Natural killer cell (primary cell): ENCODE measurements around the gene CGB5. TPM values are rescaled to one million over a fixed set of nuclear protein-coding genes. Genes with fewer than 3 reads are reported as not detected.
A peak's percentile ranks its signal among the peaks of the same experiment; 100 is the strongest.
"Not testable (repeated sequence)": the region's sequence is repeated elsewhere in the genome, so short reads cannot be mapped to it uniquely, and the experiment has no call there.

ENCODE experiments used
- ATAC-seq, 3 donors: fragments of 150-1000 bp in 2 of 3; fragments of 200-7000 bp in 1 of 3; cut with Tn5 transposase; 1 replicate in 1 of 3; 2 replicates in 2 of 3; pipeline ENCODE4 v1.10.0; 2021; ENCODE audit warnings: mild to moderate bottlenecking in 2 of 3, moderate library complexity in 2 of 3
- DNase-seq, 2 donors: peaks; one replicate each; pipeline versions ENCODE4 v3.0.0 to v3.0.0-alpha.2; 2013 to 2021; ENCODE audit warnings: mixed read lengths in 1 of 2
- H3K27ac ChIP-seq: one replicate; pipeline ENCODE4 v1.5.1; 2013; ENCODE audit warnings: mild to moderate bottlenecking, low read length
- H3K27me3 ChIP-seq: one replicate; pipeline ENCODE4 v1.6.1; 2013; ENCODE audit warnings: low read length; ENCODE audit not compliant: control insufficient read depth, insufficient read depth
- H3K36me3 ChIP-seq: one replicate; pipeline ENCODE4 v1.6.1; 2013; ENCODE audit warnings: low read length; ENCODE audit not compliant: control insufficient read depth, insufficient read depth
- H3K4me1 ChIP-seq: one replicate; pipeline ENCODE4 v1.6.1; 2013; ENCODE audit warnings: low read length; ENCODE audit not compliant: control insufficient read depth, insufficient read depth
- H3K4me3 ChIP-seq: one replicate; pipeline ENCODE4 v1.5.1; 2013; ENCODE audit warnings: low read length
- H3K9me3 ChIP-seq: one replicate; pipeline ENCODE4 v1.6.1; 2013; ENCODE audit warnings: low read length; ENCODE audit not compliant: control insufficient read depth, insufficient read depth
- H3K27ac Mint-ChIP-seq, 2 donors: one replicate each; pipeline ENCODE4 v1.8.0; 2022; ENCODE audit warnings: mild to moderate bottlenecking in 2 of 2, mixed read lengths in 2 of 2, moderate library complexity in 1 of 2
- H3K27me3 Mint-ChIP-seq, 2 donors: one replicate each; pipeline ENCODE4 v1.8.0; 2022; ENCODE audit warnings: low read depth in 2 of 2, mixed read lengths in 2 of 2
- H3K36me3 Mint-ChIP-seq: one replicate; pipeline ENCODE4 v1.8.0; 2022; ENCODE audit warnings: mixed read lengths
- H3K4me1 Mint-ChIP-seq, 2 donors: one replicate each; pipeline ENCODE4 v1.8.0; 2022; ENCODE audit warnings: mixed read lengths in 2 of 2
- H3K4me3 Mint-ChIP-seq: one replicate; pipeline ENCODE4 v1.8.0; 2022; ENCODE audit warnings: mild to moderate bottlenecking, moderate library complexity, mixed read lengths
- H3K9me3 Mint-ChIP-seq, 2 donors: one replicate each; pipeline ENCODE4 v1.8.0; 2022; ENCODE audit warnings: mixed read lengths in 2 of 2
- WGBS: methylation state at CpG from one replicate; pipeline ENCODE4 v1.1.7; 2013; ENCODE audit warnings: missing lambda C conversion rate; ENCODE audit not compliant: insufficient coverage; 5-methylcytosine and 5-hydroxymethylcytosine counted together
- intact Hi-C: fragments of 100-400 bp; cut with micrococcal nuclease; formaldehyde crosslinking; loops from one replicate; pipeline ENCODE4 v1.14.2; 2022
- total RNA-seq, 4 donors: library from RNA; stranded (reverse); fragments of 120-200 nt in 1 of 4; gene quantifications; one replicate each; pipeline versions ENCODE4 v1.2.3 to v1.2.4, GENCODE V29; 2013 to 2022
- TF ChIP-seq, protein P1 (sequence below): fragments of 200-600 bp; IDR thresholded peaks from one replicate; pipeline ENCODE4 v1.8.0; 2022; ENCODE audit warnings: antibody characterized with exemption

The CGB5 gene
- total RNA-seq, 3 donors from 2014 or later (not counting 1 experiment from before 2014, with no cell fraction given), result not detected

DNA sequence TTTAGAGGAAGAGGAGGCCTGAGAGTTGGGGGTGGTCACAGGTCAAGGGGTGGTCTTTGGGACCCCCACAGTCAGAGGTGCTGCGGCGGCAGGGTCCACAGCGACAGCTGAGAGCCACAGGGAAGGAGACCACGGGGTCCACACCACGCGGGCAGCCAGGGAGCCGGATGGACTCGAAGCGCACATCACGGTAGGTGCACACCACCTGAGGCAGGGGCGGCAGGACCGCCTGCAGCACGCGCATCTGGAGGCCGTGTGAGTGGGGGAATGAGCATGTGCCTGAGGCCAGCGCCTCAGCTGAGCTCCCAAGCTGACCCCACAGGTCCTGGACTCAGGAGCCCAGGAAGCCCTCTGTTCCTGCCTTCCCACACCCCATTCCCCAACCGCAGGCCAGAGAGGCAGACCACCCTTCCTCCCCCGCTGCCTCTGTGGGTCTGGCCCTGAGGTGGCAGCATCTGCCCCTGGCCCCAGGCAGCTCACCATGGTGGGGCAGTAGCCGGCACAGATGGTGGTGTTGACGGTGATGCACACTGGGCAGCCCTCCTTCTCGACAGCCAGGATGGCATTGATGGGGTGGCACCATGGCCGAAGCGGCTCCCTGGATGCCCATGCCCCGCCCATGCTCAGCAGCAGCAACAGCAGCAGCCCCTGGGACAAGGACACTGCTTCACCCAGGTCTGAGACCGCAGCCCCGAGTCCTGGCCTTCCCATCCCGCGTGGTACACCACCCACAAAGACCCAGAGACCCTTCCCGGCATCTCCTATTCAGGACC, 27.4 kb upstream of the CGB5 start:
- peak in 1 of 2 donors; percentile 6 for DNase-seq
- H3K36me3 ChIP-seq, result peaks cover 6% of the 10 kb centered on the region
- H3K9me3 Mint-ChIP-seq, result no peaks in the 10 kb centered on the region
- no peak for ATAC-seq
- no peaks in the 10 kb centered on the region for H3K36me3 Mint-ChIP-seq
- no peak overlapping the region for H3K4me3 ChIP-seq
- 95% methylated on average over 16 of the region's 29 CpGs for WGBS
- no peak overlapping the region for H3K27ac ChIP-seq
- intact Hi-C loops, result no loop called here
- peak overlapping the region; percentile 49 for H3K4me3 Mint-ChIP-seq
- H3K27me3 Mint-ChIP-seq, result peaks cover 0 to 7% of the 10 kb centered on the region in 2 donors
- no peak overlapping the region for H3K27ac Mint-ChIP-seq
- peaks cover 15 to 33% of the 10 kb centered on the region in 2 donors for H3K4me1 Mint-ChIP-seq
- TF ChIP-seq, protein P1, sequence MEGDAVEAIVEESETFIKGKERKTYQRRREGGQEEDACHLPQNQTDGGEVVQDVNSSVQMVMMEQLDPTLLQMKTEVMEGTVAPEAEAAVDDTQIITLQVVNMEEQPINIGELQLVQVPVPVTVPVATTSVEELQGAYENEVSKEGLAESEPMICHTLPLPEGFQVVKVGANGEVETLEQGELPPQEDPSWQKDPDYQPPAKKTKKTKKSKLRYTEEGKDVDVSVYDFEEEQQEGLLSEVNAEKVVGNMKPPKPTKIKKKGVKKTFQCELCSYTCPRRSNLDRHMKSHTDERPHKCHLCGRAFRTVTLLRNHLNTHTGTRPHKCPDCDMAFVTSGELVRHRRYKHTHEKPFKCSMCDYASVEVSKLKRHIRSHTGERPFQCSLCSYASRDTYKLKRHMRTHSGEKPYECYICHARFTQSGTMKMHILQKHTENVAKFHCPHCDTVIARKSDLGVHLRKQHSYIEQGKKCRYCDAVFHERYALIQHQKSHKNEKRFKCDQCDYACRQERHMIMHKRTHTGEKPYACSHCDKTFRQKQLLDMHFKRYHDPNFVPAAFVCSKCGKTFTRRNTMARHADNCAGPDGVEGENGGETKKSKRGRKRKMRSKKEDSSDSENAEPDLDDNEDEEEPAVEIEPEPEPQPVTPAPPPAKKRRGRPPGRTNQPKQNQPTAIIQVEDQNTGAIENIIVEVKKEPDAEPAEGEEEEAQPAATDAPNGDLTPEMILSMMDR, result no peak
- H3K9me3 ChIP-seq, result no peaks in the 10 kb centered on the region
- H3K4me1 ChIP-seq, result peaks cover 33% of the 10 kb centered on the region
- peaks cover 3% of the 10 kb centered on the region for H3K27me3 ChIP-seq

DNA sequence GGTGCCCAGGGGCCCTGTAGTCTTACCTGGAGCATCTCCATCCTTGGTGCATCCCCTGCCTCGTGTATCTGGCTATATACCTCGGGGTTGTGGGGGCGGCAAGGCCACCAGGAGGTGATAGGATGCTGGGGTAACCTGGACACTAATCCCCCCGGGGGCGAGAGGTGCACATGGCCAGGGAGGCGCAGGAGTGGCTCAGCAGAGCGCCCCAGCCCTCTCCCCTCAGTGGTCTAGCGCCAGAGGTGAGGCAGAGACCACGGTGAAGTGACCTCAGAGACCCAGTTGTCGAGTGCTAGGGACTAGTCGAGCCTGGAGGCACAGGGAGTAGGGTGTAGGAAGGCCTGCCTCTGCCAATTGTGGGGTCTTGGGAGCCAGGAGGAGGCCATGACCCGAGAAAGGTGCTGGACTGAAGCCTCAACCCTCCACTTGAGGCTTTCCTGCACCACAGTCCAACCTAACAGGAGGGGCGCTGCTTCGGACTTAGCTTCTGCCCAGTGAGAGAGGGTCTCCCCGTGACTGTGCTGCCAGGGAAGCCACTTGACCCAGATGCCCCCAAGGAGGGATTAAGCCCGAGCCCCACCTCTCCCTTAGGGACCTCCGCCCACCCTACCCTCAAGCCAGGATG, 26.5 kb upstream of the CGB5 start, which contains the start of gene LHB:
LHB (minus strand) TSS at position 51 of the 625 bp plus-strand sequence; CDS start at position 41, 10 bp downstream.
- no peaks in the 10 kb centered on the region for H3K9me3 ChIP-seq
- Mint-ChIP-seq H3K4me3 (peak within 1 kb of the TSS; percentile 86), H3K27ac (peak within 1 kb of the TSS in 1 of 2 donors; percentile 84), H3K9me3 (no peaks in the 10 kb centered on the region), H3K36me3 (no peaks in the 10 kb centered on the region), H3K4me1 (peaks cover 15 to 36% of the 10 kb centered on the region in 2 donors), H3K27me3 (peaks cover 0 to 7% of the 10 kb centered on the region in 2 donors)
- WGBS, result 67% methylated on average over 16 of the region's 17 CpGs
- H3K36me3 ChIP-seq, result no peaks in the 10 kb centered on the region
- peaks cover 33% of the 10 kb centered on the region for H3K4me1 ChIP-seq
- H3K27ac ChIP-seq, result no peak within 1 kb of the TSS
- H3K27me3 ChIP-seq, result peaks cover 3% of the 10 kb centered on the region
- peak in 1 of 2 donors; percentile 8 for DNase-seq
- peak within 1 kb of the TSS; percentile 50 for H3K4me3 ChIP-seq
- ATAC-seq, result no peak
- TF ChIP-seq, protein P1, result no peak
- intact Hi-C loops, result no loop called here

GRCh38 chr19:49017666-49018351, 25.8 kb upstream of the CGB5 start:
- under 1% methylated on average over 62 of the region's 62 CpGs for WGBS
- Mint-ChIP-seq H3K27ac (peak overlapping the region in 1 of 2 donors; percentile 84), H3K27me3 (peaks cover 0 to 7% of the 10 kb centered on the region in 2 donors), H3K4me1 (peaks cover 15 to 36% of the 10 kb centered on the region in 2 donors), H3K36me3 (no peaks in the 10 kb centered on the region), H3K9me3 (no peaks in the 10 kb centered on the region), H3K4me3 (peak overlapping the region; percentile 86)
- ATAC-seq (peak; percentile 82 to 84 (median 84)), DNase-seq (peak; percentile 62 to 80)
- no peaks in the 10 kb centered on the region for H3K36me3 ChIP-seq
- H3K4me1 ChIP-seq, result peaks cover 33% of the 10 kb centered on the region
- intact Hi-C loops, result no loop called here
- no peaks in the 10 kb centered on the region for H3K9me3 ChIP-seq
- no peak overlapping the region for H3K27ac ChIP-seq
- H3K27me3 ChIP-seq, result peaks cover 3% of the 10 kb centered on the region
- TF ChIP-seq, protein P1, result peak; percentile 67
- peak overlapping the region; percentile 50 for H3K4me3 ChIP-seq

- H3K4me1 ChIP-seq, result peaks cover 33% of the 10 kb centered on the region
- Mint-ChIP-seq H3K4me3 (peak overlapping the region; percentile 86), H3K4me1 (peaks cover 15 to 36% of the 10 kb centered on the region in 2 donors), H3K27ac (peak overlapping the region in 1 of 2 donors; percentile 84)
- DNase-seq, result peak in 1 of 2 donors; percentile 58
- H3K9me3 Mint-ChIP-seq, ATAC-seq, H3K36me3 Mint-ChIP-seq, intact Hi-C loops, H3K36me3 ChIP-seq, H3K9me3 ChIP-seq, H3K27ac ChIP-seq, H3K27me3 Mint-ChIP-seq, H3K27me3 ChIP-seq: not testable (repeated sequence)
- WGBS, result 3% methylated on average over 50 of the region's 50 CpGs
- peak overlapping the region; percentile 50 for H3K4me3 ChIP-seq
Observed at GRCh38 chr19:49018388-49019241, 25.0 kb upstream of the CGB5 start.
